ENCODE data around the gene PGAM5.

DNA sequence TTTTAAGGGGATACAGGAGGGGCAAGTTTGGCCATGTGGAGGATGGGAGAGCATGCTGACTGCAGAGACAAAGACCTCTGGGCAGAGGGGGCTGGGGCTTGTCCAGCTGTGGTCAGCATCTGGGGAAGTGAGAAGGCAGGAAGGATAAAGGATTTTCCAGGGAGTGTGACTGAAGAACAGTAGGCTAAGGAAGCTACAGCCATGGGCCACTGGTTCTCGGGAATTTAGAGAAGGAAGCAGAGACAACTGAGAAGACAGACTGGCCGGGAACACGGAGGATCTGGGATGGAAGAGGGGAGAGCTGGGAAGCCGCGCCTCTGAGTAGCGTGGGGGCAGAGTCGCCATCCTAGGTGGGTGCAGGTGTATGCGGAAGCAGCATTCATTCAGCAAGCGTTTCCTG is 7.0 kb upstream of the PGAM5 start:
- TF ChIP-seq RCOR1 (IDR thresholded peaks at IDR 0.05; ENCODE audit: low read length), result no peak
- TF ChIP-seq, protein P1, sequence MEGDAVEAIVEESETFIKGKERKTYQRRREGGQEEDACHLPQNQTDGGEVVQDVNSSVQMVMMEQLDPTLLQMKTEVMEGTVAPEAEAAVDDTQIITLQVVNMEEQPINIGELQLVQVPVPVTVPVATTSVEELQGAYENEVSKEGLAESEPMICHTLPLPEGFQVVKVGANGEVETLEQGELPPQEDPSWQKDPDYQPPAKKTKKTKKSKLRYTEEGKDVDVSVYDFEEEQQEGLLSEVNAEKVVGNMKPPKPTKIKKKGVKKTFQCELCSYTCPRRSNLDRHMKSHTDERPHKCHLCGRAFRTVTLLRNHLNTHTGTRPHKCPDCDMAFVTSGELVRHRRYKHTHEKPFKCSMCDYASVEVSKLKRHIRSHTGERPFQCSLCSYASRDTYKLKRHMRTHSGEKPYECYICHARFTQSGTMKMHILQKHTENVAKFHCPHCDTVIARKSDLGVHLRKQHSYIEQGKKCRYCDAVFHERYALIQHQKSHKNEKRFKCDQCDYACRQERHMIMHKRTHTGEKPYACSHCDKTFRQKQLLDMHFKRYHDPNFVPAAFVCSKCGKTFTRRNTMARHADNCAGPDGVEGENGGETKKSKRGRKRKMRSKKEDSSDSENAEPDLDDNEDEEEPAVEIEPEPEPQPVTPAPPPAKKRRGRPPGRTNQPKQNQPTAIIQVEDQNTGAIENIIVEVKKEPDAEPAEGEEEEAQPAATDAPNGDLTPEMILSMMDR (IDR thresholded peaks at IDR 0.05), result no peak
- no peak for TF ChIP-seq RAD21 (IDR thresholded peaks at IDR 0.05; ENCODE audit: low read length)
- TF ChIP-seq, protein P2, sequence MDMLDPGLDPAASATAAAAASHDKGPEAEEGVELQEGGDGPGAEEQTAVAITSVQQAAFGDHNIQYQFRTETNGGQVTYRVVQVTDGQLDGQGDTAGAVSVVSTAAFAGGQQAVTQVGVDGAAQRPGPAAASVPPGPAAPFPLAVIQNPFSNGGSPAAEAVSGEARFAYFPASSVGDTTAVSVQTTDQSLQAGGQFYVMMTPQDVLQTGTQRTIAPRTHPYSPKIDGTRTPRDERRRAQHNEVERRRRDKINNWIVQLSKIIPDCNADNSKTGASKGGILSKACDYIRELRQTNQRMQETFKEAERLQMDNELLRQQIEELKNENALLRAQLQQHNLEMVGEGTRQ (IDR thresholded peaks at IDR 0.05; ENCODE audit: borderline replicate concordance, low read depth, low read length), result no peak
- no peak for TF ChIP-seq RFX5 (IDR thresholded peaks at IDR 0.05; ENCODE audit: low read length)
- TF ChIP-seq EZH2phosphoT487 (IDR thresholded peaks at IDR 0.05; ENCODE audit: borderline replicate concordance, low read depth), result no peak
- no peak for TF ChIP-seq TAF1 (IDR thresholded peaks at IDR 0.05; ENCODE audit: borderline replicate concordance, low read depth, low read length)
- TF ChIP-seq, protein P3, sequence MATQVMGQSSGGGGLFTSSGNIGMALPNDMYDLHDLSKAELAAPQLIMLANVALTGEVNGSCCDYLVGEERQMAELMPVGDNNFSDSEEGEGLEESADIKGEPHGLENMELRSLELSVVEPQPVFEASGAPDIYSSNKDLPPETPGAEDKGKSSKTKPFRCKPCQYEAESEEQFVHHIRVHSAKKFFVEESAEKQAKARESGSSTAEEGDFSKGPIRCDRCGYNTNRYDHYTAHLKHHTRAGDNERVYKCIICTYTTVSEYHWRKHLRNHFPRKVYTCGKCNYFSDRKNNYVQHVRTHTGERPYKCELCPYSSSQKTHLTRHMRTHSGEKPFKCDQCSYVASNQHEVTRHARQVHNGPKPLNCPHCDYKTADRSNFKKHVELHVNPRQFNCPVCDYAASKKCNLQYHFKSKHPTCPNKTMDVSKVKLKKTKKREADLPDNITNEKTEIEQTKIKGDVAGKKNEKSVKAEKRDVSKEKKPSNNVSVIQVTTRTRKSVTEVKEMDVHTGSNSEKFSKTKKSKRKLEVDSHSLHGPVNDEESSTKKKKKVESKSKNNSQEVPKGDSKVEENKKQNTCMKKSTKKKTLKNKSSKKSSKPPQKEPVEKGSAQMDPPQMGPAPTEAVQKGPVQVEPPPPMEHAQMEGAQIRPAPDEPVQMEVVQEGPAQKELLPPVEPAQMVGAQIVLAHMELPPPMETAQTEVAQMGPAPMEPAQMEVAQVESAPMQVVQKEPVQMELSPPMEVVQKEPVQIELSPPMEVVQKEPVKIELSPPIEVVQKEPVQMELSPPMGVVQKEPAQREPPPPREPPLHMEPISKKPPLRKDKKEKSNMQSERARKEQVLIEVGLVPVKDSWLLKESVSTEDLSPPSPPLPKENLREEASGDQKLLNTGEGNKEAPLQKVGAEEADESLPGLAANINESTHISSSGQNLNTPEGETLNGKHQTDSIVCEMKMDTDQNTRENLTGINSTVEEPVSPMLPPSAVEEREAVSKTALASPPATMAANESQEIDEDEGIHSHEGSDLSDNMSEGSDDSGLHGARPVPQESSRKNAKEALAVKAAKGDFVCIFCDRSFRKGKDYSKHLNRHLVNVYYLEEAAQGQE (IDR thresholded peaks at IDR 0.05; ENCODE audit: low read depth, low read length), result no peak
- TF ChIP-seq TCF12 (IDR thresholded peaks at IDR 0.05), result no peak
- TF ChIP-seq, protein P4, sequence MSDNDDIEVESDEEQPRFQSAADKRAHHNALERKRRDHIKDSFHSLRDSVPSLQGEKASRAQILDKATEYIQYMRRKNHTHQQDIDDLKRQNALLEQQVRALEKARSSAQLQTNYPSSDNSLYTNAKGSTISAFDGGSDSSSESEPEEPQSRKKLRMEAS (IDR thresholded peaks at IDR 0.05; ENCODE audit: low read depth), result no peak
- TF ChIP-seq YY1 (IDR thresholded peaks at IDR 0.05; ENCODE audit: low read depth), result no peak
